Left lung (tissue), 10 donors: ENCODE results near the gene RLN3. TPM values are rescaled to one million over a fixed set of nuclear protein-coding genes. Genes with fewer than 3 reads are reported as not detected.
"Not testable (repeated sequence)": the region's sequence is repeated elsewhere in the genome, so short reads cannot be mapped to it uniquely, and the experiment has no call there.

Experiments used
- ATAC-seq: fragments of 200-7000 bp; cut with Tn5 transposase; one replicate; pipeline ENCODE4 v1.9.1; 2020; ENCODE audit warnings: moderate library complexity
- DNase-seq, 4 donors: peaks; one replicate each; pipeline ENCODE4 v3.0.0-alpha.2; 2013 to 2020
- H3K27ac ChIP-seq, 2 donors: fragments of 200-600 bp; sonication (generic) in 1 of 2; one replicate each; pipeline versions ENCODE4 v1.5.0 to v1.8.0; 2020 to 2021
- H3K27me3 ChIP-seq, 2 donors: fragments of 200-600 bp; sonication (generic) in 1 of 2; one replicate each; pipeline versions ENCODE4 v1.5.0 to v1.8.0; 2020 to 2021
- H3K36me3 ChIP-seq, 2 donors: fragments of 200-600 bp; sonication (generic) in 1 of 2; one replicate each; pipeline versions ENCODE4 v1.5.0 to v1.8.0; 2020 to 2021
- H3K4me1 ChIP-seq, 2 donors: fragments of 200-600 bp; one replicate each; pipeline ENCODE4 v1.8.0; 2021
- H3K4me3 ChIP-seq, 2 donors: fragments of 200-600 bp; sonication (generic) in 1 of 2; one replicate each; pipeline versions ENCODE4 v1.5.0 to v1.8.0; 2020 to 2021; ENCODE audit warnings: mild to moderate bottlenecking in 1 of 2
- H3K9me3 ChIP-seq, 2 donors: fragments of 200-600 bp; sonication (generic) in 1 of 2; one replicate each; pipeline versions ENCODE4 v1.5.0 to v1.8.0; 2020 to 2021
- CTCF ChIP-seq, 2 donors: fragments of 200-600 bp; sonication (generic) in 1 of 2; IDR thresholded peaks; one replicate each; pipeline versions ENCODE4 v1.5.0 to v1.8.0; 2021; ENCODE audit warnings: antibody characterized with exemption in 2 of 2
- intact Hi-C, 2 donors: fragments of 100-400 bp; cut with DNase I; formaldehyde crosslinking; loops; one replicate each; pipeline versions ENCODE4 v1.11.2 to v1.14.2; 2022
- polyA plus RNA-seq, 6 donors: library from polyadenylated mRNA; unstranded; fragments of 120-200 nt; gene quantifications; one replicate each; pipeline ENCODE4 v1.2.1, GENCODE V29; 2013; ENCODE audit not compliant: insufficient read length in 6 of 6
- total RNA-seq, 2 donors: library from RNA; stranded (reverse); fragmentation: NEBNext Ultra II Directional; extraction: Animal tissue kit (Norgen Biotek cat#: 25700); gene quantifications; one replicate each; pipeline ENCODE4 v1.2.1, GENCODE V29; 2021
- donor health status: DM: no; HTN: yes; CAD: no.
- donor health status: DM: no; HTN: no; CAD: no.

RLN3 gene
- total and polyA plus RNA-seq, 8 donors, result not detected

GRCh38 chr19:14030997-14031718 lies 3.2 kb downstream of the RLN3 start:
- Histone ChIP-seq H3K36me3 (no peaks in the 10 kb centered on the region), H3K4me3 (peak overlapping the region; percentile 58 to 67), H3K9me3 (no peaks in the 10 kb centered on the region), H3K27ac (peak overlapping the region; percentile 70 to 89), H3K4me1 (peaks cover 0 to 32% of the 10 kb centered on the region in 2 donors), H3K27me3 (peaks cover 0 to 21% of the 10 kb centered on the region in 2 donors)
- DNase-seq, result peak in 1 of 4 donors; percentile 44
- TF ChIP-seq CTCF (IDR thresholded peaks at IDR 0.05), result no peak
- no peak for ATAC-seq
- intact Hi-C loops, result loop anchor here in 1 of 2 donors (10.0 kb wide), 1 partner anchor 146 kb away; no protein-coding TSS in a partner anchor

GRCh38 chr19:14031719-14032480 lies 4.0 kb downstream of the RLN3 start, which contains the start of gene IL27RA:
TSS of gene IL27RA (plus strand) at chr19:14031762. CDS start at chr19:14031873, 111 bp downstream.
- intact Hi-C loops, result loop anchor here in 1 of 2 donors (10.0 kb wide), 1 partner anchor 147 kb away; no protein-coding TSS in a partner anchor
- TF ChIP-seq CTCF (IDR thresholded peaks at IDR 0.05), result peak; percentile 60 to 63
- Histone ChIP-seq H3K9me3 (no peaks in the 10 kb centered on the region), H3K4me3 (peak within 1 kb of the TSS; percentile 58 to 67), H3K4me1 (peaks cover 0 to 29% of the 10 kb centered on the region in 2 donors), H3K27me3 (peaks cover 0 to 21% of the 10 kb centered on the region in 2 donors), H3K36me3 (no peaks in the 10 kb centered on the region), H3K27ac (peak within 1 kb of the TSS; percentile 70 to 89)
- DNase-seq (peak; percentile 42 to 91 (median 74)), ATAC-seq (peak; percentile 91)

GRCh38 chr19:14033946-14034345 lies 6.0 kb downstream of the RLN3 start:
- TF ChIP-seq CTCF (IDR thresholded peaks at IDR 0.05), result no peak
- H3K27ac ChIP-seq, result no peak overlapping the region
- DNase-seq, result no peak
- no peak for ATAC-seq
- H3K4me1 ChIP-seq, result peaks cover 0 to 28% of the 10 kb centered on the region in 2 donors
- H3K9me3 ChIP-seq, result no peaks in the 10 kb centered on the region
- H3K36me3 ChIP-seq, result peaks cover 0 to 7% of the 10 kb centered on the region in 2 donors
- intact Hi-C loops, result loop anchor here in 1 of 2 donors (10.0 kb wide), 1 partner anchor 149 kb away; no protein-coding TSS in a partner anchor
- peaks cover 0 to 15% of the 10 kb centered on the region in 2 donors for H3K27me3 ChIP-seq
- no peak overlapping the region for H3K4me3 ChIP-seq

GRCh38 chr19:14035159-14035558 lies 7.2 kb downstream of the RLN3 start:
- not testable (repeated sequence) for H3K4me3 ChIP-seq, H3K27ac ChIP-seq, H3K9me3 ChIP-seq, DNase-seq, ATAC-seq
- intact Hi-C loops, result loop anchor here in 1 of 2 donors (10.0 kb wide), 1 partner anchor 150 kb away; no protein-coding TSS in a partner anchor
- peaks cover 0 to 18% of the 10 kb centered on the region in 2 donors for H3K36me3 ChIP-seq
- peaks cover 0 to 15% of the 10 kb centered on the region in 2 donors for H3K27me3 ChIP-seq
- H3K4me1 ChIP-seq, result peaks cover 0 to 28% of the 10 kb centered on the region in 2 donors

GRCh38 chr19:14035706-14036105 lies 7.8 kb downstream of the RLN3 start:
- Histone ChIP-seq H3K27ac (no peak overlapping the region), H3K27me3 (peaks cover 0 to 15% of the 10 kb centered on the region in 2 donors), H3K36me3 (peaks cover 0 to 23% of the 10 kb centered on the region in 2 donors), H3K4me1 (peaks cover 0 to 27% of the 10 kb centered on the region in 2 donors), H3K9me3 (no peaks in the 10 kb centered on the region), H3K4me3 (no peak overlapping the region)
- peak in 1 of 4 donors; percentile 6 for DNase-seq
- no peak for TF ChIP-seq CTCF (IDR thresholded peaks at IDR 0.05)
- ATAC-seq, result no peak
- intact Hi-C loops, result loop anchor here in 1 of 2 donors (10.0 kb wide), 1 partner anchor 151 kb away; no protein-coding TSS in a partner anchor
